Measurements from ENCODE around the gene RHBG. TPM values are rescaled to one million over a fixed set of nuclear protein-coding genes. Genes with fewer than 3 reads are reported as not detected.

The RHBG gene
- total RNA-seq, 1 experiment from 2014 or later = 5.7 TPM

DNA sequence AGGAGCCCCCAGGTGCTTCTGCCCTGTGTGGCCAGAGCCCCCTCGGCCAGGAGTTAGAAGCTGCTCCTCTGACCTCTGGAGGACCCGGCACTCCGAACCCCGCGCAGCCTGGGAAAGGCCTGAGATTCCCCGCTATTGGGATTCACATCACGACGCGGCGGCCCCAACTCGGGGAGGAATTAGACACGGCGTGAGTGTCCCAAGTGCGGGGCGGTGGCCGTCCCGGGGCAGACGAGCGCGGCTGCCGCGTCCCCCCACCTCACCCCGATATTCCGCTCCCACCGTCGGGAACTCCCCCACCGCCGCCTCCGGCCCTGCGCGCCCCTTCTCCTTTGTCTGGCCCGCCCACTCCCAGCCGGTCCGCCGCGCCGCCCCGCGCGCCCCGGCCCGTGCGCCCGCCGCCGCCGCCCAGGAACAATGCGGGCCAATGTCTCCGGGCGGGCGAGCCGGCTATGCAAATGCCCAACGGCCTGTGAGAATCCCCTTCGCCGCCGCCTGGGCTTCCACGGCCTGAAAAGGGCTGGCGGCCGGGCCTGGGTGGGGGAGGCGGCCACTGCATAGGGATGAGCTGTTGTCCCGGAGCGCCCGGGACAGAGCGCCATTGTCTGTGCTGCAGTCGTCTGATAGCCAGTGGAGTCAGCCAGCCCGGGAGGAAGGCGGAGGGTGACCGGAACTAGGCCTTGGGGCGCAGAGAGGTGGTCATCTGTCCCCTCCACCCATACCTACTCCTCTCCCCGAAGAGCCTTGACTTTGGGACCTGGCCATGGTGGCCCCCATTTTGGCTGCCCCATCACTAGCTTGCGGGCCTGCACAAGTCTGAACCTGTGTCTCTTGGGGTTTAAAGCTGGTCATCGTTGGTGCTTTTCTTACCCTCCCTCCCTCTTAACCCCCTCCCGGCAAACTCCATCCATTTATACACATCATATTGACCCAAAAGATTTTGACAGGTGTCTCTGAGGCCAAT lies 19.4 kb downstream of the RHBG start (continued):
- TF ChIP-seq ELF1 (IDR thresholded peaks at IDR 0.05; ENCODE audit: borderline replicate concordance, low read depth) (no peak), ZNF274 (IDR thresholded peaks at IDR 0.05; ENCODE audit: low read depth, low read length) (no peak), JUND (IDR thresholded peaks at IDR 0.05) (no peak)

DNA sequence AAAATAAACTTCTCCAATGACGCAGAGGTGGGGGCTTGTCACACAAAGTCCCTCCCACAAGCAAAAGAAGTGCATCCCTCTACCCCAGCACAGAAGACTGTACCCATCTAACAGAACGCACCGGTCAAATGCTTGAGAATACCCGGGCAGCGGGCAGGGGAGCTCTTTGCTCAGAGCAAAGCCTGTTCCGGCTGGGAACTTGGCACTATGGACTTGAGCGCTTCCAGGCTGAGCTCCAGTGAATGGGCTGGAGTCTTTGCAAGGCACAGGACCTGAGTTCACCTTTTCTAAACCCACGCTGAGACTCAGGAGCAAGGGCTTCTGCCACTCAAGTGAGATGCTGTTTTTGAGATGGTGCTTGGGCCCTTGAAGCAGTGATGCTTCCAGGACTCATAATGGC lies 20.3 kb downstream of the RHBG start:
- DNase-seq (ENCODE audit: low read depth, low spot score) (no peak), ATAC-seq (no peak)
- TF ChIP-seq EZH2 (IDR thresholded peaks at IDR 0.05) (no peak), FOSL1 (IDR thresholded peaks at IDR 0.05; ENCODE audit: low read depth) (no peak), JUND (IDR thresholded peaks at IDR 0.05) (no peak), RAD21 (IDR thresholded peaks at IDR 0.05; ENCODE audit: low read depth) (no peak), EGR1 (IDR thresholded peaks at IDR 0.05; ENCODE audit: low read depth) (no peak)
- TF ChIP-seq, protein P1, sequence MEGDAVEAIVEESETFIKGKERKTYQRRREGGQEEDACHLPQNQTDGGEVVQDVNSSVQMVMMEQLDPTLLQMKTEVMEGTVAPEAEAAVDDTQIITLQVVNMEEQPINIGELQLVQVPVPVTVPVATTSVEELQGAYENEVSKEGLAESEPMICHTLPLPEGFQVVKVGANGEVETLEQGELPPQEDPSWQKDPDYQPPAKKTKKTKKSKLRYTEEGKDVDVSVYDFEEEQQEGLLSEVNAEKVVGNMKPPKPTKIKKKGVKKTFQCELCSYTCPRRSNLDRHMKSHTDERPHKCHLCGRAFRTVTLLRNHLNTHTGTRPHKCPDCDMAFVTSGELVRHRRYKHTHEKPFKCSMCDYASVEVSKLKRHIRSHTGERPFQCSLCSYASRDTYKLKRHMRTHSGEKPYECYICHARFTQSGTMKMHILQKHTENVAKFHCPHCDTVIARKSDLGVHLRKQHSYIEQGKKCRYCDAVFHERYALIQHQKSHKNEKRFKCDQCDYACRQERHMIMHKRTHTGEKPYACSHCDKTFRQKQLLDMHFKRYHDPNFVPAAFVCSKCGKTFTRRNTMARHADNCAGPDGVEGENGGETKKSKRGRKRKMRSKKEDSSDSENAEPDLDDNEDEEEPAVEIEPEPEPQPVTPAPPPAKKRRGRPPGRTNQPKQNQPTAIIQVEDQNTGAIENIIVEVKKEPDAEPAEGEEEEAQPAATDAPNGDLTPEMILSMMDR (IDR thresholded peaks at IDR 0.05 in 2 of 3, conservative IDR thresholded peaks at IDR 0.05 in 1 of 3; ENCODE audit: borderline replicate concordance in 1 of 3, insufficient read depth in 1 of 3, low read depth in 2 of 3, low read length in 2 of 3) = no peak
- TF ChIP-seq, protein P2, sequence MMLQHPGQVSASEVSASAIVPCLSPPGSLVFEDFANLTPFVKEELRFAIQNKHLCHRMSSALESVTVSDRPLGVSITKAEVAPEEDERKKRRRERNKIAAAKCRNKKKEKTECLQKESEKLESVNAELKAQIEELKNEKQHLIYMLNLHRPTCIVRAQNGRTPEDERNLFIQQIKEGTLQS (IDR thresholded peaks at IDR 0.05) = no peak
- TF ChIP-seq, protein P3, sequence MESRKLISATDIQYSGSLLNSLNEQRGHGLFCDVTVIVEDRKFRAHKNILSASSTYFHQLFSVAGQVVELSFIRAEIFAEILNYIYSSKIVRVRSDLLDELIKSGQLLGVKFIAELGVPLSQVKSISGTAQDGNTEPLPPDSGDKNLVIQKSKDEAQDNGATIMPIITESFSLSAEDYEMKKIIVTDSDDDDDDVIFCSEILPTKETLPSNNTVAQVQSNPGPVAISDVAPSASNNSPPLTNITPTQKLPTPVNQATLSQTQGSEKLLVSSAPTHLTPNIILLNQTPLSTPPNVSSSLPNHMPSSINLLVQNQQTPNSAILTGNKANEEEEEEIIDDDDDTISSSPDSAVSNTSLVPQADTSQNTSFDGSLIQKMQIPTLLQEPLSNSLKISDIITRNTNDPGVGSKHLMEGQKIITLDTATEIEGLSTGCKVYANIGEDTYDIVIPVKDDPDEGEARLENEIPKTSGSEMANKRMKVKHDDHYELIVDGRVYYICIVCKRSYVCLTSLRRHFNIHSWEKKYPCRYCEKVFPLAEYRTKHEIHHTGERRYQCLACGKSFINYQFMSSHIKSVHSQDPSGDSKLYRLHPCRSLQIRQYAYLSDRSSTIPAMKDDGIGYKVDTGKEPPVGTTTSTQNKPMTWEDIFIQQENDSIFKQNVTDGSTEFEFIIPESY (IDR thresholded peaks at IDR 0.05; ENCODE audit: extremely low read depth, insufficient replicate concordance, low read length) = no peak
- BruUV-seq (replicated peaks) = no TSS peak
- CTCF ChIA-PET = interaction anchor here (2.9 kb wide), 1 partner anchor 57 kb away, joined by 13 read pairs; no protein-coding TSS in a partner anchor
- Histone ChIP-seq H3K9me2 (ENCODE audit: insufficient read depth) (no peaks in the 10 kb centered on the region), H3K27ac (ENCODE audit: low read depth, low read length) (no peak overlapping the region), H3K79me2 (ENCODE audit: insufficient read depth, low read length) (no peaks in the 10 kb centered on the region), H3K27me3 (ENCODE audit: insufficient read depth, low read length) (no peaks in the 10 kb centered on the region), H4K20me1 (ENCODE audit: insufficient read depth) (no peaks in the 10 kb centered on the region), H3K36me3 (ENCODE audit: control insufficient read depth in 1 of 2, insufficient read depth in 2 of 2, low read length in 2 of 2) (no peaks in the 10 kb centered on the region), H3K9ac (ENCODE audit: low read length) (no peak overlapping the region), H2AFZ (ENCODE audit: low read depth, low read length, poor library complexity, severe bottlenecking) (no peak overlapping the region), H3K4me1 (ENCODE audit: control insufficient read depth in 1 of 2, insufficient read depth in 2 of 2, low read length in 2 of 2) (peaks cover 0 to 7% of the 10 kb centered on the region in 2 experiments; a peak in 2 of 4 replicates), H3K9me3 (ENCODE audit: control insufficient read depth in 1 of 2, insufficient read depth in 1 of 2, low read depth in 1 of 2, low read length in 2 of 2) (no peaks in the 10 kb centered on the region), H3K4me2 (ENCODE audit: low read length) (no peak overlapping the region), H3K4me3 (replicated peaks in 1 of 2; ENCODE audit: low read depth in 1 of 2, low read length in 2 of 2) (no peak overlapping the region)
- intact Hi-C loops (cut with micrococcal nuclease) = no loop called here
- RAD21 ChIA-PET (ENCODE audit: low non-redundant PET in 1 of 2, low total read pairs in 2 of 2, uncharacterized antibody in 2 of 2, unreplicated experiment in 2 of 2) = interaction anchor here in 1 of 2 experiments (0.5 kb wide), 1 partner anchor 514 kb away, joined by 3 read pairs; no protein-coding TSS in a partner anchor
- POLR2A ChIA-PET = no interaction called here
